ENCODE measurements around the gene IFRD1. TPM values are rescaled to one million over a fixed set of nuclear protein-coding genes. Genes with fewer than 3 reads are reported as not detected.
A peak's percentile ranks its signal among the peaks of the same experiment; 100 is the strongest.

IFRD1 gene
- total and polyA plus RNA-seq, 3 donors from 2014 or later, result 50.9 to 99.8 (median 84.7) TPM

- TF ChIP-seq POLR2A (IDR thresholded peaks at IDR 0.05), result no peak
- TF ChIP-seq, protein P1, sequence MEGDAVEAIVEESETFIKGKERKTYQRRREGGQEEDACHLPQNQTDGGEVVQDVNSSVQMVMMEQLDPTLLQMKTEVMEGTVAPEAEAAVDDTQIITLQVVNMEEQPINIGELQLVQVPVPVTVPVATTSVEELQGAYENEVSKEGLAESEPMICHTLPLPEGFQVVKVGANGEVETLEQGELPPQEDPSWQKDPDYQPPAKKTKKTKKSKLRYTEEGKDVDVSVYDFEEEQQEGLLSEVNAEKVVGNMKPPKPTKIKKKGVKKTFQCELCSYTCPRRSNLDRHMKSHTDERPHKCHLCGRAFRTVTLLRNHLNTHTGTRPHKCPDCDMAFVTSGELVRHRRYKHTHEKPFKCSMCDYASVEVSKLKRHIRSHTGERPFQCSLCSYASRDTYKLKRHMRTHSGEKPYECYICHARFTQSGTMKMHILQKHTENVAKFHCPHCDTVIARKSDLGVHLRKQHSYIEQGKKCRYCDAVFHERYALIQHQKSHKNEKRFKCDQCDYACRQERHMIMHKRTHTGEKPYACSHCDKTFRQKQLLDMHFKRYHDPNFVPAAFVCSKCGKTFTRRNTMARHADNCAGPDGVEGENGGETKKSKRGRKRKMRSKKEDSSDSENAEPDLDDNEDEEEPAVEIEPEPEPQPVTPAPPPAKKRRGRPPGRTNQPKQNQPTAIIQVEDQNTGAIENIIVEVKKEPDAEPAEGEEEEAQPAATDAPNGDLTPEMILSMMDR (IDR thresholded peaks at IDR 0.05), result no peak
- Histone ChIP-seq H3K36me3 (ENCODE audit: low read depth, missing control alignments) (no peaks in the 10 kb centered on the region), H3K4me1 (peaks cover 14% of the 10 kb centered on the region), H3K4me3 (no peak overlapping the region), H3K9me3 (no peaks in the 10 kb centered on the region), H3K27ac (no peak overlapping the region), H3K27me3 (no peaks in the 10 kb centered on the region)
- 89 to 90% methylated on average over 4 of the region's 4 CpGs for WGBS, 2 donors
- intact Hi-C loops (cut with DNase I; ENCODE audit: low total_unique reads), result loop anchor here (10.0 kb wide), 1 partner anchor 655 kb away; no protein-coding TSS in a partner anchor
- no peak for DNase-seq
Measured at GRCh38 chr7:112419543-112420130, 30.6 kb upstream of the IFRD1 start.

GRCh38 chr7:112420236-112420861, 29.9 kb upstream of the IFRD1 start:
- no peaks in the 10 kb centered on the region for H3K27me3 ChIP-seq
- intact Hi-C loops (cut with DNase I; ENCODE audit: low total_unique reads), result no loop called here
- H3K4me1 ChIP-seq, result peaks cover 14% of the 10 kb centered on the region
- no peak for DNase-seq
- WGBS, 2 donors, result 58 to 73% methylated on average over 9 of the region's 9 CpGs
- TF ChIP-seq POLR2A (IDR thresholded peaks at IDR 0.05), result no peak
- TF ChIP-seq, protein P1 (IDR thresholded peaks at IDR 0.05), result no peak
- no peaks in the 10 kb centered on the region for H3K9me3 ChIP-seq
- H3K27ac ChIP-seq, result no peak overlapping the region
- no peaks in the 10 kb centered on the region for H3K36me3 ChIP-seq (ENCODE audit: low read depth, missing control alignments)
- no peak overlapping the region for H3K4me3 ChIP-seq

DNA sequence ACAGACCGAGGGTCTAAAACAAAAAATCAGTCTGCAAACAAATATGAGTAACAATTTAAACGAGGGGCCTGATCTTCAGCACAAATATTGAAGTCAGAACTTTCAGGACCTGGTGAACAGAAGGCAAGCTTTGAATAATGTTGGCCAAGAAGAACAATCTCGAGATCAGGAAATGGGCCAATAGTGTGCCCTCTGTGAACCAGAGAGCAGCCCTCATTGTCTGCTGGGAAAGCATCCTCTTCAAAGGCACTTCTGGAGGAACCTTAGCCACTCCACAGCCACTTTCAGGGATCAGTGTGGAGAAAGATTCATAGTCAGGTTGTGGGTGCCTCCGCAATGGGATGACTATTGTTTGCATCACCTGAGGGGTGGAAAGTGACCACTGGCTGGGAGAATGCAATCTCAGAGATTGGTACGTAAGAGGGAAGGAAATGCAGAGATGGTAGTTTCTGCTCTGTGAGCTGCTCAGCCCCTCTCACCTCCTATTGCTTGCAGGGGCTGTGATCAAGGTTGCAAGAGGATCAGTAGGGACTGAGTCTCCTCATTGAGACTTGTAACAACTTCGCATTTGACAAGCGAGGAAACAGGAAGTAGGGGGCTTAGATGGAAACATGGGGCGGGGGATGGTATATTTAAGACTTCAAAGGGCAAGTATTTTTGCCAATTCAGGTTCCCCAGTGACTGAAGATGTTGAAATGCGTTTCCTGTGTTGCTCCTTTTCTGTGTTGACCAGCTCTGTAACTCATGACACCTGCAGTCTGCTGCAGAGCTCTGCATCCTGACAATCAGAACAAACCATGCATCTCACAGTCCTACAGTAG, 28.4 kb upstream of the IFRD1 start:
- Histone ChIP-seq H3K27me3 (no peaks in the 10 kb centered on the region), H3K36me3 (ENCODE audit: low read depth, missing control alignments) (no peaks in the 10 kb centered on the region), H3K4me1 (peaks cover 14% of the 10 kb centered on the region), H3K27ac (peak overlapping the region in 1 of 2 donors; percentile 71), H3K9me3 (no peaks in the 10 kb centered on the region), H3K4me3 (no peak overlapping the region)
- DNase-seq, result peak; percentile 33
- TF ChIP-seq, protein P1 (IDR thresholded peaks at IDR 0.05), result no peak
- no peak for TF ChIP-seq POLR2A (IDR thresholded peaks at IDR 0.05)
- intact Hi-C loops (cut with DNase I; ENCODE audit: low total_unique reads), result no loop called here
- 61 to 65% methylated on average over 9 of the region's 9 CpGs for WGBS, 2 donors

- intact Hi-C loops (cut with DNase I; ENCODE audit: low total_unique reads), result no loop called here
- 31 to 56% methylated on average over 6 of the region's 6 CpGs for WGBS, 2 donors
- DNase-seq, result peak; percentile 88
- TF ChIP-seq, protein P1 (IDR thresholded peaks at IDR 0.05), result no peak
- TF ChIP-seq POLR2A (IDR thresholded peaks at IDR 0.05), result no peak
- Histone ChIP-seq H3K4me3 (peak overlapping the region in 1 of 2 donors; percentile 9), H3K27me3 (no peaks in the 10 kb centered on the region), H3K9me3 (no peaks in the 10 kb centered on the region), H3K4me1 (peaks cover 14% of the 10 kb centered on the region), H3K36me3 (ENCODE audit: low read depth, missing control alignments) (no peaks in the 10 kb centered on the region), H3K27ac (peak overlapping the region; percentile 56 to 71)
Measured at GRCh38 chr7:112422842-112423496, 27.3 kb upstream of the IFRD1 start.
